ENCODE data around the gene TAC4.

TAC4 gene

GRCh38 chr17:49861150-49861884 is 13.4 kb upstream of the TAC4 start:
- H3K27me3 Mint-ChIP-seq: peaks cover 12% of the 10 kb centered on the region
- no peaks in the 10 kb centered on the region for H3K9me3 Mint-ChIP-seq
- no peak overlapping the region for H3K4me3 Mint-ChIP-seq
- H3K36me3 Mint-ChIP-seq: no peaks in the 10 kb centered on the region
- peak; percentile 48 for DNase-seq (ENCODE audit: low spot score in 2 of 2)
- ATAC-seq (ENCODE audit: low read depth): peak; percentile 69
- no peak overlapping the region for H3K27ac Mint-ChIP-seq
- peaks cover 3% of the 10 kb centered on the region for H3K4me1 Mint-ChIP-seq

DNA sequence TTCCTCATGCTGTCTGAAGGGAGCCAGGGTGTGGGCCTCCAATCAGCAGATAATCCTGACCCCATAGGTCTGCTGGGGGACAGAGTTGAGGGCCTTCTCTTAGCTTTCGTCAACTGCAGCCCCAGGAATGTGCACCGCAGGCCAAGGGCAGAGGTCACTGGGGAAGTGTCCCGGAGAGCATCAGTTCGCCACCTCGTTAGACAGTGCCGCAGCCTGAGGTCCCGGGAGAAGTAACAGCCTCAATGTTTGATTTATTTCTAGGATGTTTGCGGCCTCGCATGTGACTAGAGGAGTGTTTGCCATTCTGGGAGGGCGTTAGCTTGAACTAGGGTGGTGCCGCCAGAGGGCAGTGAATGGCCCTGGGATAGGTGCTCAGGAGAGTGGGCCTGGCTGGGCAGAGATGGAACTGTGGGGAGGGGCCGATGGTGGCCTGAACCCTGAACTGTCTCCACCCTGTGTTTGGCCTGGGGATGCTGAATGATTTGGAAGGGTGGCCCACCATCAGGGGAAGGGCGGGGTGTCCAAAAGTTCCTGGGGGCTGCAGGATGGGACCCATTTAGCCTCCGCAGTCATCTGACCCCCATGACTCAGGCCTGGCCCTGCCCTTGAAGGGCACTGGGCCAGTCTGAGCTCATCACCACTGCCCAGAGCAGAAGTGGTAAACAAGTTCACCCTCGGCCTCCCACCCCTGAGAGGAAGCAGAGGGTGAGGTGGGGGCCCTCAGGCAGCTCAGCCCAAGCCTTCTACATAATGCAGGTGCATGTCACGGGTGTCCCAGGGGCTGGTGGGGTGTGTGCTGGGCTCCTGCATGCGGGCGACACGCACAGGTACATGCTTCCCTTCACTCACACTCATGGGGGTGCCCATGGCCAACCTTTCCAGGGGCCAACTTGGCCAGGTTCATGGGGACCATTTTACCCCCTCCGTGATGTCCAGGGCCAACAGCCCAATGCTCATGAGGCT is 12.4 kb upstream of the TAC4 start:
- ATAC-seq (ENCODE audit: low read depth) (peak; percentile 14), DNase-seq (ENCODE audit: low spot score in 2 of 2) (no peak)
- Mint-ChIP-seq H3K4me3 (no peak overlapping the region), H3K9me3 (no peaks in the 10 kb centered on the region), H3K36me3 (no peaks in the 10 kb centered on the region), H3K4me1 (peaks cover 3% of the 10 kb centered on the region), H3K27me3 (peaks cover 15% of the 10 kb centered on the region), H3K27ac (no peak overlapping the region)

DNA sequence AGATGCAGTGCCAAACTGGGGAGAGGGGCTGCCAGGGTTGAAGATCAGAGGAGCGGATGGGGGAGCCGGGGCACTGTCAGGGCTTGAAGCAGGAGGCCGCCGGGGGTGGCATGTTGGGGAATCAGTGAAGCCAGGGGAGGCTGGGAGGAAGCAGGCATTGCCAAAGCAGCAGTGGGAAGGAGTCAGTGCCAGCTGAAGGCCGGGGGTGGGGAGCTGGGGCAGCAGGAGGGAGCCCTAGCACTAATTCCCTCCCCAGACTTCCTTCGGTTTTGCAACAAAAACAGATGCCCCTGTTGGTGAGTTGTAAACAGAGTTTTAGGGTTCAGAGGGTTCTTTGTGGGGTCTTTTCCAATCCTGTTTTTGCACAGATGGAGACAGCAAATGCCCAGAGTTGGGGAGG is 10.9 kb upstream of the TAC4 start:
- Mint-ChIP-seq H3K4me3 (no peak overlapping the region), H3K4me1 (peaks cover 3% of the 10 kb centered on the region), H3K27ac (no peak overlapping the region), H3K9me3 (no peaks in the 10 kb centered on the region), H3K27me3 (peaks cover 14% of the 10 kb centered on the region), H3K36me3 (no peaks in the 10 kb centered on the region)
- ATAC-seq (ENCODE audit: low read depth) (no peak), DNase-seq (ENCODE audit: low spot score in 2 of 2) (no peak)

DNA sequence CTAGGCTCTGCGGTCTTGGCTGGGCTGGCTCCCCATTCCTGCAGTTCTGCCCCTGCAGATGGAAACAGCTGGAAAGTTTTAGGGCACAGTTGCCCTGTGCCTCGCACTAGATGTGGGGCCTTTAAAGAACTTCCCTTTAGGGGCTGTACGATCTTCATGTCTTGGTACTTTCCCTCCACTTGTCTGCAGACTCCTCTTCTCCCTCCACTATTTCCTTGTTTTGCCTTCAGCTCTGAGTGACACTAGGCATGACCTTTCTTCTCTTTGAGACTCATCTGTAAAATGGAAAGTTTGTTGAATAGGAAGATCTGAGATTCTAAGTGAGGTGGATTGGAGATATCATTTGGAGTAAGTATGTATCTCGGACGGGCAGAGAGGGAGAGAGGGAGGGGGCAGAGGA is 6.3 kb upstream of the TAC4 start:
- no peak for ATAC-seq (ENCODE audit: low read depth)
- DNase-seq (ENCODE audit: low spot score in 2 of 2): no peak
- no peak overlapping the region for H3K27ac Mint-ChIP-seq

DNA sequence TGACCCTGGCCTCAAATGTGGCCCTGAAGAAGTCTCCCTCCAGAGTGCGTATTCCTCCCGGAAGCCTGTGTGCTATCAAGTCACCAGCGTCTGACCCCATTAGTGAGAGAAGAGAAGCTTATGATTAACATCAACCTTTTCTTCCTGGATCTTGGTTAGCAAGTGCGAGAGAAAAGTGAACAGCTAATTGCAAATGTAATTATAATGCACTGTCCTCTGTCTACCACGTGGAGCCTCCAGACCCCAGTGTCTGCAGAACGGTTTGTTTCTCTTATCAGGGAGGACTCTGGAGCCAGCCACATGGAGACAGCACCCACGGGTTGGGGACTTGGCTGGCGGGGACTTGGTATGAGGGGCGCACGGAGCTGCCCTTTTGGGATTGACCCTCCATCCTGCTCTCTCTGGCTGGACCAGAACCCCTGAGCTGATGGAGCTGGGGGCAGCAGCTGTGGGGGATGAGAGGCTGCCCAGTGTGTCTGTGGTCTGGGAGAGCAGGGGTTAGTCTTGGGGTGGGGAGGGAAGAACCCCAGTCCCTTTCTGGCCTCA is 5.7 kb upstream of the TAC4 start:
- DNase-seq (ENCODE audit: low spot score in 2 of 2): no peak
- H3K4me3 Mint-ChIP-seq: no peak overlapping the region

More for the DNA sequence above, 6.3 kb upstream of the TAC4 start:
- no peak overlapping the region for H3K4me3 Mint-ChIP-seq
- H3K4me1 Mint-ChIP-seq: peaks cover 11% of the 10 kb centered on the region
- H3K9me3 Mint-ChIP-seq: no peaks in the 10 kb centered on the region
- H3K36me3 Mint-ChIP-seq: no peaks in the 10 kb centered on the region
- peaks cover 10% of the 10 kb centered on the region for H3K27me3 Mint-ChIP-seq

GRCh38 chr17:49851387-49852291 is 3.8 kb upstream of the TAC4 start:
- H3K36me3 Mint-ChIP-seq: no peaks in the 10 kb centered on the region
- peaks cover 10% of the 10 kb centered on the region for H3K27me3 Mint-ChIP-seq
- H3K9me3 Mint-ChIP-seq: no peaks in the 10 kb centered on the region
- DNase-seq (ENCODE audit: low spot score in 2 of 2) (peak; percentile 43 to 64), ATAC-seq (ENCODE audit: low read depth) (peak; percentile 70)
- peak overlapping the region; percentile 88 for H3K4me3 Mint-ChIP-seq
- peaks cover 11% of the 10 kb centered on the region for H3K4me1 Mint-ChIP-seq
- peak overlapping the region; percentile 76 for H3K27ac Mint-ChIP-seq

More for the DNA sequence above, 5.7 kb upstream of the TAC4 start:
- H3K9me3 Mint-ChIP-seq: no peaks in the 10 kb centered on the region
- peaks cover 11% of the 10 kb centered on the region for H3K4me1 Mint-ChIP-seq
- peaks cover 10% of the 10 kb centered on the region for H3K27me3 Mint-ChIP-seq
- H3K27ac Mint-ChIP-seq: no peak overlapping the region
- no peak for ATAC-seq (ENCODE audit: low read depth)
- H3K36me3 Mint-ChIP-seq: no peaks in the 10 kb centered on the region

- H3K36me3 Mint-ChIP-seq: no peaks in the 10 kb centered on the region
- ATAC-seq (ENCODE audit: low read depth) (no peak), DNase-seq (ENCODE audit: low spot score in 2 of 2) (no peak)
- peak overlapping the region; percentile 76 for H3K27ac Mint-ChIP-seq
- H3K4me3 Mint-ChIP-seq: peak overlapping the region; percentile 91
- no peaks in the 10 kb centered on the region for H3K9me3 Mint-ChIP-seq
- H3K4me1 Mint-ChIP-seq: peaks cover 11% of the 10 kb centered on the region
- peaks cover 10% of the 10 kb centered on the region for H3K27me3 Mint-ChIP-seq
These were observed 3.0 kb upstream of the TAC4 start for GRCh38 chr17:49850772-49851386.

DNA sequence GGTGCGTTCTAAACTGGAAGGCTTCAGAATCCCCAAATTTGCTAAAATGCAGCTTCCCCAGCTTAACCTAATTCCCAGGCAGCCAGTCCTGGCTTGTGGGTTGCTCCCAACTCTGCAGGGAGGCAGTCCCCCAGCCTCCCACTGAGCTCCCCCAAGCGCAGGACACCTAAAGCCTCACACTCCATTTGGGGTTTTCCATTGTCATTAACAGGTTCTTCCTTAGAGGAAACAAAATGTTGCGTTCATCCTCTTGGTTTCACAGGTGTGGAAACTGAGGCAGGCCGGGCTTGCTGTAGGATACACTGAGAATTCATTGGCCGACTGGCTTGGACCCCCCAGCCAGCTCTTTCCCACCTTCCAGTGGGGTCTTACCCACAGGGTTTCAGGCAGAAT is 2.3 kb upstream of the TAC4 start:
- ATAC-seq (ENCODE audit: low read depth) (no peak), DNase-seq (ENCODE audit: low spot score in 2 of 2) (no peak)
- Mint-ChIP-seq H3K9me3 (no peaks in the 10 kb centered on the region), H3K36me3 (no peaks in the 10 kb centered on the region), H3K27me3 (peaks cover 7% of the 10 kb centered on the region), H3K4me1 (peaks cover 12% of the 10 kb centered on the region), H3K4me3 (peak overlapping the region; percentile 91), H3K27ac (no peak overlapping the region)

DNA sequence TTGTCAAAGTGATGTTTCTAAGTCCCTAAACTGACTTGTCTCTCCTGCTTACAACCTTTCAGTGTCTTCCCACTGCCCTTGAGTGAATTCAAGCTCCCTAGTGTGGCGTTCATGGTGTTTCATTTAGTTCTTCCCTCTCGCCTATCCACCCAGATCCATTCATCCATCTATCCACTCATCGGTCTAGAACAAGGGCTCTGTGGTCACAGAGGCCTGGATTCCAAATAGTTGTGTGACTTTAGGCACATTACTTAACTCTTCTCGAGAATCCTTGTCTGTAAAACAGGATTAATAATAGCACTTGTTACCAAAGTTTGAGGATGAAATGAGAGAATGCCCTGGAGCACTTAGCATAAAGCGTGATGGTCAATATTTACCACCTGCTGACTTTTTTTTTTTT is 870 bp upstream of the TAC4 start:
- DNase-seq (ENCODE audit: low spot score in 2 of 2): no peak
- ATAC-seq (ENCODE audit: low read depth): no peak
- Mint-ChIP-seq H3K9me3 (no peaks in the 10 kb centered on the region), H3K27me3 (peaks cover 2% of the 10 kb centered on the region), H3K27ac (no peak overlapping the region), H3K4me3 (no peak overlapping the region), H3K4me1 (peaks cover 13% of the 10 kb centered on the region), H3K36me3 (no peaks in the 10 kb centered on the region)

GRCh38 chr17:49846938-49847712 is 744 bp downstream of the TAC4 start:
- DNase-seq (ENCODE audit: low spot score in 2 of 2) (no peak), ATAC-seq (ENCODE audit: low read depth) (no peak)
- Mint-ChIP-seq H3K27ac (no peak overlapping the region), H3K9me3 (no peaks in the 10 kb centered on the region), H3K4me3 (no peak overlapping the region), H3K27me3 (peaks cover under 1% of the 10 kb centered on the region), H3K36me3 (peaks cover 3% of the 10 kb centered on the region), H3K4me1 (peaks cover 11% of the 10 kb centered on the region)

GRCh38 chr17:49845321-49845720 is 2.5 kb downstream of the TAC4 start:
- ATAC-seq (ENCODE audit: low read depth) (no peak), DNase-seq (ENCODE audit: low spot score in 2 of 2) (no peak)
- Mint-ChIP-seq H3K27ac (no peak overlapping the region), H3K9me3 (no peaks in the 10 kb centered on the region), H3K4me1 (peaks cover 2% of the 10 kb centered on the region), H3K36me3 (peaks cover 3% of the 10 kb centered on the region), H3K27me3 (no peaks in the 10 kb centered on the region), H3K4me3 (no peak overlapping the region)

GRCh38 chr17:49843774-49844350 is 4.0 kb downstream of the TAC4 start:
- peaks cover 2% of the 10 kb centered on the region for H3K4me1 Mint-ChIP-seq
- H3K27me3 Mint-ChIP-seq: no peaks in the 10 kb centered on the region
- no peak overlapping the region for H3K27ac Mint-ChIP-seq
- H3K9me3 Mint-ChIP-seq: no peaks in the 10 kb centered on the region
- DNase-seq (ENCODE audit: low spot score in 2 of 2): no peak
- H3K36me3 Mint-ChIP-seq: peaks cover 5% of the 10 kb centered on the region
- no peak overlapping the region for H3K4me3 Mint-ChIP-seq
- ATAC-seq (ENCODE audit: low read depth): no peak

Measured in memory B cell (primary cell).